Stimulated activated CD4-positive, alpha-beta T cell treated with anti-CD3 and anti-CD28 coated beads, Interleukin-4, amount 100 ng/mL, for 1 hour (primary cell): ENCODE data around the gene NBPF10.
"Not testable (repeated sequence)": the region's sequence is repeated elsewhere in the genome, so short reads cannot be mapped to it uniquely, and the experiment has no call there.

Source experiments
- DNase-seq: peaks from one replicate; pipeline ENCODE4 v3.0.0-alpha.2; 2020

The NBPF10 gene

GRCh38 chr1:146144465-146144864, at the start of gene NBPF10:
Gene NBPF10, minus strand, starts transcription at chr1:146144804. Its CDS starts 35 bp downstream, at chr1:146144769.
- DNase-seq, result not testable (repeated sequence)

- not testable (repeated sequence) for DNase-seq
Observed at GRCh38 chr1:146174531-146174930, 29.9 kb upstream of the NBPF10 start.

GRCh38 chr1:146167740-146168139, 23.1 kb upstream of the NBPF10 start:
- DNase-seq, result not testable (repeated sequence)

- DNase-seq, result not testable (repeated sequence)
Observed at GRCh38 chr1:146167273-146167672, 22.7 kb upstream of the NBPF10 start.
